ENCODE data around the gene GGA1.
"Not testable (repeated sequence)": the region's sequence is repeated elsewhere in the genome, so short reads cannot be mapped to it uniquely, and the experiment has no call there.

Gene GGA1

DNA sequence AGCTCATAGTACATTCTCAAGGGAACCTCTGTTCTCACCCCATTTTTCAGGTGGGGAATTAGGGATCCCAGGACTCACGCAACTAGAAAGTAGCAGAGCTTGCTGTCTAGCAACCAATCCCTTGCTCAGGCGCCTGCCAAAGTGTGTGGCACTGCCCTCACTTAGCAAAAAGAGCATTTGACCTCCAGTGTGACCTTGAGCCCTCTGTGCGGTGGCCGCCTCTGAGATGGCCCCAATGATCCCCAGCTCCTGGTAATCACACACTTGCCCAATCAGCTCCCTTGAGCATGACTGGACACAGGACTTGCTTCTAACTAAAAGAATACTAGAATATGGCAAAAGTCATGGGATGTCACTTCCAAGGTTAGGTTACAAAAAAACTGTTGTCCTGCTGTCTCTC, 26.1 kb upstream of the GGA1 start:
- TF ChIP-seq, protein P1, sequence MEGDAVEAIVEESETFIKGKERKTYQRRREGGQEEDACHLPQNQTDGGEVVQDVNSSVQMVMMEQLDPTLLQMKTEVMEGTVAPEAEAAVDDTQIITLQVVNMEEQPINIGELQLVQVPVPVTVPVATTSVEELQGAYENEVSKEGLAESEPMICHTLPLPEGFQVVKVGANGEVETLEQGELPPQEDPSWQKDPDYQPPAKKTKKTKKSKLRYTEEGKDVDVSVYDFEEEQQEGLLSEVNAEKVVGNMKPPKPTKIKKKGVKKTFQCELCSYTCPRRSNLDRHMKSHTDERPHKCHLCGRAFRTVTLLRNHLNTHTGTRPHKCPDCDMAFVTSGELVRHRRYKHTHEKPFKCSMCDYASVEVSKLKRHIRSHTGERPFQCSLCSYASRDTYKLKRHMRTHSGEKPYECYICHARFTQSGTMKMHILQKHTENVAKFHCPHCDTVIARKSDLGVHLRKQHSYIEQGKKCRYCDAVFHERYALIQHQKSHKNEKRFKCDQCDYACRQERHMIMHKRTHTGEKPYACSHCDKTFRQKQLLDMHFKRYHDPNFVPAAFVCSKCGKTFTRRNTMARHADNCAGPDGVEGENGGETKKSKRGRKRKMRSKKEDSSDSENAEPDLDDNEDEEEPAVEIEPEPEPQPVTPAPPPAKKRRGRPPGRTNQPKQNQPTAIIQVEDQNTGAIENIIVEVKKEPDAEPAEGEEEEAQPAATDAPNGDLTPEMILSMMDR (IDR thresholded peaks at IDR 0.05; ENCODE audit: poor library complexity, severe bottlenecking), result no peak
- no peaks in the 10 kb centered on the region for H3K4me1 ChIP-seq (ENCODE audit: insufficient read depth, poor library complexity, severe bottlenecking)
- H3K27ac ChIP-seq (ENCODE audit: poor library complexity, severe bottlenecking), result no peak overlapping the region
- DNase-seq (ENCODE audit: low spot score) (no peak), ATAC-seq (ENCODE audit: low read depth) (no peak)
- no peaks in the 10 kb centered on the region for H3K36me3 ChIP-seq (ENCODE audit: low read depth)
- no peaks in the 10 kb centered on the region for H3K27me3 ChIP-seq (ENCODE audit: insufficient read depth, poor library complexity, severe bottlenecking)
- H3K9me3 ChIP-seq (ENCODE audit: severe bottlenecking), result no peaks in the 10 kb centered on the region
- H3K4me3 ChIP-seq (ENCODE audit: severe bottlenecking), result no peak overlapping the region

DNA sequence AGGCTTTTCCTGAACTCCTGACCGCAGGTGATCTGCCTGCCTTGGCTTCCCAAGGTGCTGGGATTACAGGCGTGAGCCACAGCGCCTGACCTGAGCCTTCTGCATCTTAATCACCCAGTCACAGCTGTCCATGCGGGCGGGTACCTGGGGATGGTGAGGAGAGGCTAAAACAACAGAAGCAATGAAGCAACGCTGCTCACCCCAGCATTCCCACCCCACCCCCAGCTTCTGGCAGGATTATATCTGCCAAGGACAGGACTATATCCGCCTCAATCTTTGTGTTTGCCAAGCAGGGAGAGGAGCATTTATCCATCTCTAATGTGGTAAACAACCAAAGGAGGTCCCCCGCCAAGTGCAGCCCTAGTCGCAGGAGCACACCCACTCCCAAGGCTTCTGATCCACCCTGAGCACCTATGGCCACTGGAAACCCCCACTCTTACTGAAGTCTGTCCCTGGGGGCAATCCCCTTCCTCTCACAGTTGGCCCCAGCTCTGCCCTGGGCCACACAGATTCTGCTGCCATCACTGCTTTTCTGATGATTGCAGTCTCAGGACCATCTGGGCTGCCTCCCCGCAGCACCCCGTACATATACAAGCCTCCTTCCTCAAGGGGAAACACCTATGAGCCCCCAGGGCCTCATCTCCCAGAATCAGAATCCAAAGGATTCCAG, 20.0 kb upstream of the GGA1 start:
- H3K4me1 ChIP-seq (ENCODE audit: insufficient read depth, poor library complexity, severe bottlenecking), result no peaks in the 10 kb centered on the region
- no peak overlapping the region for H3K27ac ChIP-seq (ENCODE audit: poor library complexity, severe bottlenecking)
- DNase-seq (ENCODE audit: low spot score), result no peak
- TF ChIP-seq, protein P1 (IDR thresholded peaks at IDR 0.05; ENCODE audit: poor library complexity, severe bottlenecking), result no peak
- H3K27me3 ChIP-seq (ENCODE audit: insufficient read depth, poor library complexity, severe bottlenecking), result no peaks in the 10 kb centered on the region
- no peak overlapping the region for H3K4me3 ChIP-seq (ENCODE audit: severe bottlenecking)
- no peaks in the 10 kb centered on the region for H3K9me3 ChIP-seq (ENCODE audit: severe bottlenecking)
- H3K36me3 ChIP-seq (ENCODE audit: low read depth), result no peaks in the 10 kb centered on the region
- ATAC-seq (ENCODE audit: low read depth), result no peak

DNA sequence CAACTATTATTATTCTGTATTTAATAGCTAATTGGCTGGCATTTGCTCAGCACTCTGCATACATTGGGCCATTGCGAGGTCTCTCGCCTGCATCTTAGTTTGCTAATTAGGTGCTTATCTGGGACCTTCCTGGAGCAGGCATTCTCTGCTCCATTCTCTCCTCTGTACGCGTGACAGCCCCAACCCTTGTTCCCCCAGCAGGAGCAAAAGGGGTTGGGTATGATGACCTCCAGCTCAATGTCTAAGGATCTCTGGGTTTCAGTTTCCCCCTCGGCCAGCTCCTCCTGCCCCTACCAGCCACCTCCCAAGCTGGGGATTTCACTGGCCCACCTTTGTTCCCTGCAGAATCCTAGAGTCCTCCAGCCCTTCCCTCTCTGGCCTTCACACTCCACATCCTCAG, 19.0 kb upstream of the GGA1 start:
- Histone ChIP-seq H3K4me1 (ENCODE audit: insufficient read depth, poor library complexity, severe bottlenecking) (no peaks in the 10 kb centered on the region), H3K36me3 (ENCODE audit: low read depth) (no peaks in the 10 kb centered on the region), H3K4me3 (ENCODE audit: severe bottlenecking) (no peak overlapping the region), H3K27me3 (ENCODE audit: insufficient read depth, poor library complexity, severe bottlenecking) (no peaks in the 10 kb centered on the region), H3K9me3 (ENCODE audit: severe bottlenecking) (no peaks in the 10 kb centered on the region), H3K27ac (ENCODE audit: poor library complexity, severe bottlenecking) (no peak overlapping the region)
- ATAC-seq (ENCODE audit: low read depth) (no peak), DNase-seq (ENCODE audit: low spot score) (no peak)
- TF ChIP-seq, protein P1 (IDR thresholded peaks at IDR 0.05; ENCODE audit: poor library complexity, severe bottlenecking), result no peak

DNA sequence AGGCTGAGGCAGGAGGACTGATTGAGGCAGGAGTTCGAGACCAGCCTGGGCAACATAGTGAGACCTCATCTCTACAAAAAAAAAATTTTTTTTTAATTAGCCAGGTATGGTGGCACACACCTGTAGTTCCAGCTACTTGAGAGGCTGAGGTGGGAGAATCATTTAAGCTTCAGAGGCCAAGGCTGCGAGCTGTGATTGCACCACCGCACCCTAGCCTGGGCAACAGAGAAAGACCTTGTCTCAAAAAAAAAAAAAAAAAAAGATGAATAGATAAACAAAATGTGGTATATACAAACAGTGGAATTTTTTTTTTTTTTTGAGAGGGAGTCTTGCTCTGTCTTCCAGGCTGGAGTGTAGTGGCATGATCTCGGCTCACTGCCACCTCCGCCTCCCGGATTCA, 17.6 kb upstream of the GGA1 start:
- not testable (repeated sequence) for H3K36me3 ChIP-seq (ENCODE audit: low read depth); H3K27me3 ChIP-seq (ENCODE audit: insufficient read depth, poor library complexity, severe bottlenecking); H3K4me3 ChIP-seq (ENCODE audit: severe bottlenecking); ATAC-seq (ENCODE audit: low read depth); H3K4me1 ChIP-seq (ENCODE audit: insufficient read depth, poor library complexity, severe bottlenecking); DNase-seq (ENCODE audit: low spot score); H3K27ac ChIP-seq (ENCODE audit: poor library complexity, severe bottlenecking); H3K9me3 ChIP-seq (ENCODE audit: severe bottlenecking)

DNA sequence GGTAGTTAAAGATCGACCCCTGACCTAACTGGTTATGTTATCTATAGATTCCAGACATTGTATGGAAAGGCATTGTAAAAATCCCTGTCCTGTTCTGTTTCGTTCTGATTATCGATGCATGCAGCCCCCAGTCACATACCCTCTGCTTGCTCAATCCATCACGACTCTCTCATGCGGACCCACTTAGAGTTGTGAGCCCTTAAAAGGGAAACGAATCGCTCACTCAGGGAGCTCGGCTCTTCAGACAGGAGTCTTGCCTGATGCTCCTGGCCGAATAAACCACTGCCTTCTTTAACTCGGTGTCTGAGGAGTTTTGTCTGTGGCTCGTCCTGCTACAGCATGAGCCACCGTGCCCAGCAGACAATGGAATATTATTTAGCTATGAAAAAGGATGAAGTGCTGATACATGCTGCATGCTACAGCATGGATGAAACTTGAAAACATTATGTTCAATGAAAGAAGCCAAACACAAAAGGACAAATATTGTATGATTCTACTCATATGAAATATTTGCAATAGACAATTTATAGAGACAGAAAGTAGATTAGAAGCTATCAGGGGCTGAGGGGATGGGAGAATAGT, 16.7 kb upstream of the GGA1 start:
- Histone ChIP-seq H3K9me3 (ENCODE audit: severe bottlenecking) (no peaks in the 10 kb centered on the region), H3K36me3 (ENCODE audit: low read depth) (no peaks in the 10 kb centered on the region), H3K4me3 (ENCODE audit: severe bottlenecking) (no peak overlapping the region), H3K4me1 (ENCODE audit: insufficient read depth, poor library complexity, severe bottlenecking) (no peaks in the 10 kb centered on the region), H3K27ac (ENCODE audit: poor library complexity, severe bottlenecking) (no peak overlapping the region), H3K27me3 (ENCODE audit: insufficient read depth, poor library complexity, severe bottlenecking) (no peaks in the 10 kb centered on the region)
- TF ChIP-seq, protein P1 (IDR thresholded peaks at IDR 0.05; ENCODE audit: poor library complexity, severe bottlenecking), result no peak
- DNase-seq (ENCODE audit: low spot score), result no peak
- no peak for ATAC-seq (ENCODE audit: low read depth)
